HG02759 (cell line): Measurements from ENCODE around the gene LPO.

ENCODE experiments used
- ATAC-seq: cut with Tn5 transposase; IDR thresholded peaks from one replicate; pipeline ENCODE4 v1.9.1; 2021; ENCODE audit warnings: mild to moderate bottlenecking, moderate library complexity; ENCODE audit not compliant: unreplicated experiment

LPO gene

GRCh38 chr17:58277107-58277801 is 38.9 kb downstream of the LPO start:
- no peak for ATAC-seq

DNA sequence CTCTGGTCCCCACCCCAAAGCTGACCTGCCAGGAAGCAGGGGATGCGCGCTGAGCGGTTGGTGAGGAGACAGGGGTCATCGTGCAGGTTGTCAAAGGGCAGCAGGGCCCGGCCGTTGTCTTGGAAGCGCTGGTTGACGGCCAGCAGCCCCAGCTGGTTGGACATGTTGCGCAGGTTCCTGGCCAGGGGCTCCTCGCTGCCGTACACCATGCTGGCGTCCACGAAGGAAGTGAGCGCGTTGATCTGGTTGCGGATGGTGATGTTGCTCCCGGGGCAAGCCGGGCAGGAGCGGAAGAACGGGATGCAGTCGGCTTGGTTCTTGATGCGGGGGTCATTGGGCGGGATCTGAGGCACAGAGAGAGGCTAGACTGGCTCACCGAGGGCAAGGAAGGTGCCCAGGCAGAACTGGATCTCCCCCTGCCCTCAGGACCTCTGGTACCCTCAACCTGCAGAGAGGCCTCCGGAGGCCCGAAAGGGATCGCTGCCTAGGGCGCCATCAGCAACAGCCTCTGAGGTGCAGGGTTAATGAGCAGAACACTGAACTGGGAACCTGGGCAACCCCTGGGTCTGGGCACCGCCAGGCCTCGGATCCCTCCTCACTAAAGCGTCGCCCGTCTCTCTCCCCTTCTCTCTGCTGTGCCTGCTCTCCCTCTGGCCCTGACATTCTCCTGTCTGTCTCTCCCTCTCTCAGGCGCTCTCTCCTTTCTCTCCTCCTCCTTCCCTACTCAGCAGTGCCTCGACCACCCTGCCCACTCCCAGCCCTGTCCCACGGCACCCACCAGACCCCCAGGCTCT is 39.6 kb downstream of the LPO start:
- no peak for ATAC-seq

DNA sequence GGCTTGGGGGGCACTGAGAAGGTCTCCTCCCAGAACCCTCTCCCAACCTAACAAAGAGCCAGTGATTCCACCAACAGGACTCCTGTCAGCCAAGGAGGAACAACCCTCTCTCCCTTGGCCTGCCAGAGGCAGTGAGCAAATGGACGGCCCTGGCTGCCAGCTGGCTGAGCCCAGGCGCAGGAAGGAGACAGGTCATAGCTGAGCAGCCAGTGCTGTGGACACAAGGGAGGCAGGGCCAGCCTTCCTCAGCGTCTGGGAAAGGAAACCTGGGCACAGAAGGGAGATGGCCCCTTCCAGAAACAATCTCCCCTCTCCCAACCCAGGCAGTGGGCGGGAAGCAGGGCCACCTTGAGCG is 40.3 kb downstream of the LPO start:
- no peak for ATAC-seq

- ATAC-seq: no peak
Observed at GRCh38 chr17:58279016-58279711, 40.8 kb downstream of the LPO start.

GRCh38 chr17:58279736-58280479 is 41.5 kb downstream of the LPO start:
- no peak for ATAC-seq

DNA sequence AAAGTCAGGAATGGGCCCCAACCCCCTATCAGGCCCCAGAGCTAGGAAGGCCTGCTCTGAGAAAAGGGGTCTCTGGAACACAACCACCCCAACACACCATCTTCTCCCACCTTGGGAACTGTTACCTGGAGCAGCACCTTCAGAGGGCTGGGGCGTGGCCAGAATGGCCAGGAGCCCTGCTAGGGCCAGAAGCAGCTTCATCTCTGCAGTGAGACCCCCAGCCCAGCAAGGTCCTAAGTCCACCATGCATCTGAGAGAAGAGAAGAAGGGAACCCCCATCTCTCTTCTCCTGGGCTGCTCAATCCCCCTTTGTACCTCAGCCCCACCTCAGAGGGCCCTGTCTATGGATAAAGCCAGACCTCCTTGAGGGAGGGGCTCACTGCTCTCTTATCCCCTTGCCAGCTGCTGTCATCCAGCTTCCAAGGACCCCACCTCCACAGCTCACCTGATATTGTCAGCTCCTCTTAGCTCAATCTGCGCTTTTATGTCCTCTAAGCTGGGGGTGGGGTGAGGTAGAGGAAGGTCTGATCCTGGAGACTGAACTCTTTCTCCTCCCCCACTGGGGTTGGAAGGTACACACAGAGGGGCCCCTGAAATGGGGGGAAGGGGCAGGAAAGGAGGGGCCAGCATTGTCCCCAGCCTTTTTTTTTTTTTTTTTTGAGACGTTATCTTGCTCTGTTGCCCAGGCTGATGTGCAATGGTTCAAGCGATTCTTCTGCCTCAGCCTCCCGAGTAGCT is 42.3 kb downstream of the LPO start, which contains the start of gene MPO:
TSS of gene MPO (minus strand) at position 456 of the 738 bp plus-strand sequence. CDS start at position 279, 177 bp downstream.
- no peak for ATAC-seq

GRCh38 chr17:58281511-58282011 is 43.2 kb downstream of the LPO start:
- no peak for ATAC-seq

- no peak for ATAC-seq
Observed at GRCh38 chr17:58282442-58282841, 44.1 kb downstream of the LPO start.

- no peak for ATAC-seq
Observed at GRCh38 chr17:58283674-58284612, 45.6 kb downstream of the LPO start.

- ATAC-seq: no peak
Observed at GRCh38 chr17:58284613-58285421, 46.4 kb downstream of the LPO start.

DNA sequence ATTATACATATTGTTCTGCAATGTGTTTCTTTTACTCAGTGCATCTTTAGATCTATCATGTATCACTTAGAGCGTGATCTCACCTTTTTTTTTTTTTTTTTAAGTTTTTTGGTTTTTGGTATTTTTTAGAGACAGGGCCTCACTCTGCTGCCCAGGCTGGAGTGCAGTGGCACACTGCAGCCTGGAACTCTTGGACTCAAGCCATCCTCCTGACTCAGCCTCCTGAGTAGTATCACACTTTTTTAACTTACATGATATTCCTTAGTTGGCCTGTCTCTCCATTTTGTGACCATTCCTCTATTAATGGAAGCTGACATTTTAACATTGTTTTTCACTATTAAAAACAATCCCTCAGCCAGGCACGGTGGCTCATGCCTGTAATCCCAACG is 47.0 kb downstream of the LPO start:
- no peak for ATAC-seq

DNA sequence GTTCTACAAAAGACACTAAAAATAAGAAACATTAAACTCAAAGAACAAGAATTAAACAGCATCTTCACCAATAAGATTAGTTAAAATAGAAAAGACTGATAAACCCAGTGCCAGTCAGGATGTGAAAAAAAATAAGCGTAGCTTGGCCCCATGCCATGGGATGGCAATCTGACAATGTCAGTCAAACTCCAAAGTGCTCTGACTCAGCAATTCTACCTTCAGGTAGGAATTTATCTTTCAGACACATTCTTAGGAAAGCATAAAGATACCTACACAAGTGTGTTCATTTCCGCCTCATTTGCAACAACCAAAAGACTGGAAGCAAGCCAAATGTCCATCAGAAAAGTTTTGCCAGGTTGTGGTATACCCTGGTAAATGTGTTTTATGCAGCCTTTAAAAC is 51.5 kb downstream of the LPO start:
- ATAC-seq: no peak

GRCh38 chr17:58291246-58291645 is 52.9 kb downstream of the LPO start:
- ATAC-seq: no peak

GRCh38 chr17:58294034-58294433 is 55.6 kb downstream of the LPO start:
- no peak for ATAC-seq

GRCh38 chr17:58300336-58300735 is 62.0 kb downstream of the LPO start:
- ATAC-seq: no peak

DNA sequence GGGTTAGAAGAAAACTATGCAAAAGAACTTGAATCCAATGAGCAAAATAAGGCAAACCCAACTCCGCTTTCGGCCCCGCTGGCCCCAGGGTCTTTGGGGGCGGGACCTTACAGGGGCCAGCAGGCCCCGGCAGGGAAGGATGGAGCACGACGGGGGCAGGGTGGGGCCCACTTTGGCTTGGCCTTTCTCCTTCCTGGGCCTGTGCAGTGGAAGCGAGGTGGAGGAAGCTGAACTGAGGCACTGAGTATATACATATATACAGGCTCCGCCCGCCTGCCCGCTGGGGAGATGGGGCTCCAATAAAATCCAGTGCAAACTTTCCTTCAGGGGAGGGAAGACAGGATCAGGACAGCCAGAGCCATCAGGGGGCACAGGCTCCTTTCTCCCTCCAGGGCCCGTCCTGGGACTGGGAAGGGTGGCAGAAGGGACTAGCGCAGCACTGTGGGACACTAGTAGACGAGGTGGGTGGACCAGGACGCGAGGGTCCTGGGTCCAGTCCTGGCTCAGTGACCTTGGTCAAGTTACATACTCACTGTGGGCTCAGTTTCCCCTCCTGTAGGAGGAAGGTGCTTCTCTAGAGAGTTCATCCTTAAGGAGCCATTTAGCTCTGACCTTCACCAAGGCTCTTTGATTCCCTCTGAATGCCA is 63.2 kb downstream of the LPO start:
- no peak for ATAC-seq

DNA sequence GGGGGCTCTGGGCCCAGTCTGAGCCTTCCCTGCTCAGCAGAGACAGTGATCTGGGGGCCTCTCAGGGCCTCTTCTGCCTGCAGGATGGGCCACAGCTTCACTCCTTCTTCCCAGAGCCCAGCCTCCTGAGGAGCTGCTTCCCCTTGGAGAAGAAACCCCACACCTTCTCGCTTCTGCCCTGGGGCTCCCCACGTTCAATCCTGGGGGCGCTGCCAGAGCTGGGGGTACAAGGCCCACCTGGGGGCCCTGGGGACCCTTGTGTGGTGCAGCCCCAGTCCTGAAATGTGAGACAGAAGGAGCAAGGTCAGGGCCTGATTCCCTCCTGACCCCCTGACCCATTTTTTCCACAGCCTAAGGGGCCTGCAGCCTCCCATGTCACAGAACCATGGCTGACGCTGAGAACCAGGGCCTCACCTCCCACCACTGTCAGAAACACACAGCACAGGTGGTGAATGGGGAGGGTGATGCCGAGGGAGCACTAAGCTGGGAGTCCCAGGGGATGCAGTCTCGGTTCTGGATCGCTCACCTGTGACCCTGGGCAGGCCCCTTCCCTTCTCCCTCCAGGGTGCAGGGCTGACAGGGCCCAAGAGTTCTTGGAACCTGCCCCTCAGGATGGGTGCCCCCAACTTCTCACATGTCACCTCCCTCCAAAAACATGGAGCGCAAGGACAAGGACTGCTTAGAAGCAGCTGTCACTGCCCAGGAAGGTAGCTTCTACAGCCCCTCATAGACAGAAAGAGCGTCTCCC is 64.0 kb downstream of the LPO start:
- ATAC-seq: no peak
